K562 (cell line): ENCODE results near the gene UBA7. TPM values are rescaled to one million over a fixed set of nuclear protein-coding genes. Genes with fewer than 3 reads are reported as not detected.
A peak's percentile ranks its signal among the peaks of the same experiment; 100 is the strongest.

Source experiments
- ATAC-seq: fragments of 200-7000 bp; cut with Tn5 transposase; 3 replicates; pipeline ENCODE4 v1.9.1; 2020; ENCODE audit warnings: moderate library complexity
- BruUV-seq: library from RNA; stranded (reverse); fragments of 400-500 nt; replicated peaks from 2 replicates; lab custom pipeline; 2021; lab: Mats Ljungman, UMichigan
- CTCF ChIA-PET: fragments of 300-600 bp; formaldehyde crosslinking; extraction: SDS; loops from one replicate; lab custom pipeline; 2021; ENCODE audit warnings: low intra/inter-chr PET ratio; lab: Yijun Ruan, JAX
- POLR2A ChIA-PET: fragments of 300-600, 350-650 bp; sonication (Branson Sonifier 250); formaldehyde crosslinking; extraction: SDS; loops from one replicate; lab custom pipeline; 2021; ENCODE audit warnings: antibody characterized with exemption, inconsistent platforms; lab: Yijun Ruan, JAX
- DNase-seq, 4 experiments: peaks; one replicate each; pipeline versions ENCODE4 v3.0.0 to v3.0.0-alpha.2; 2011 to 2018; ENCODE audit warnings: low spot score in 3 of 4, mixed read lengths in 3 of 4; ENCODE audit errors: extremely low read depth in 1 of 4
- FAIRE-seq: peaks from 2 replicates; lab custom pipeline; 2011; peaks lifted over from hg19 to GRCh38; lab: Jason Lieb, UNC
- H2AFZ ChIP-seq: 2 replicates; pipeline ENCODE4 v1.6.0; 2011; ENCODE audit warnings: low read depth, low read length, control low read depth, inconsistent platforms
- H3K27ac ChIP-seq: fragments of 200-600 bp; 3 replicates; pipeline ENCODE4 v1.8.0; 2011; ENCODE audit warnings: low read depth, mild to moderate bottlenecking, control low read depth, inconsistent platforms, low read length, moderate library complexity, mixed read lengths; ENCODE audit errors: extremely low read depth
- H3K27me3 ChIP-seq, 2 experiments: fragments of 300-600 bp in 1 of 2; 2 replicates in 1 of 2; 3 replicates in 1 of 2; pipeline versions ENCODE4 v1.6.0 to v1.8.0; 2011; ENCODE audit warnings: inconsistent platforms in 2 of 2, low read length in 2 of 2, mild to moderate bottlenecking in 1 of 2, mixed read lengths in 1 of 2, moderate library complexity in 1 of 2; ENCODE audit not compliant: control insufficient read depth in 2 of 2, insufficient read depth in 2 of 2
- H3K36me3 ChIP-seq: fragments of 300-600 bp; 3 replicates; pipeline ENCODE4 v1.8.0; 2011; ENCODE audit warnings: mild to moderate bottlenecking, low read length, inconsistent platforms; ENCODE audit not compliant: control insufficient read depth, insufficient read depth
- H3K4me1 ChIP-seq, 2 experiments: fragments of 200-600 bp in 1 of 2; replicated peaks in 1 of 2; 2 replicates in 1 of 2; 3 replicates in 1 of 2; pipeline versions ENCODE4 v1.5.1 to v1.8.0; 2011; ENCODE audit warnings: inconsistent platforms in 2 of 2, low read length in 2 of 2, mild to moderate bottlenecking in 1 of 2, mixed read lengths in 1 of 2, moderate library complexity in 1 of 2; ENCODE audit not compliant: control insufficient read depth in 2 of 2, insufficient read depth in 2 of 2
- H3K4me2 ChIP-seq: 2 replicates; pipeline ENCODE4 v1.6.1; 2011; ENCODE audit warnings: low read length, control low read depth, inconsistent platforms, mixed read lengths; ENCODE audit not compliant: insufficient read depth
- H3K4me3 ChIP-seq: fragments of 200-600 bp; sonication (generic), shearing (Covaris generic); 2 replicates; pipeline ENCODE4 v1.5.1; 2016; ENCODE audit warnings: control low read depth, inconsistent platforms
- H3K79me2 ChIP-seq: fragments of 200-600 bp; 3 replicates; pipeline ENCODE4 v1.8.0; 2011; ENCODE audit warnings: low read length, inconsistent platforms; ENCODE audit not compliant: control insufficient read depth, insufficient read depth
- H3K9ac ChIP-seq, 2 experiments: 2 replicates each; pipeline versions ENCODE4 v1.6.0 to v1.6.1; 2011; ENCODE audit warnings: low read depth in 2 of 2, low read length in 2 of 2, control low read depth in 1 of 2, inconsistent platforms in 1 of 2, mild to moderate bottlenecking in 1 of 2, mixed read lengths in 1 of 2; ENCODE audit not compliant: insufficient read depth in 1 of 2
- H3K9me1 ChIP-seq: one replicate; pipeline ENCODE4 v1.6.0; 2011; ENCODE audit warnings: inconsistent platforms, mild to moderate bottlenecking, low read length, moderate library complexity; ENCODE audit not compliant: control insufficient read depth, insufficient read depth
- H3K9me3 ChIP-seq: replicated peaks from 2 replicates; pipeline ENCODE4 v1.5.1; 2011; ENCODE audit warnings: low read depth, low read length, inconsistent platforms; ENCODE audit not compliant: control insufficient read depth, insufficient read depth
- H4K20me1 ChIP-seq: replicated peaks from 2 replicates; pipeline ENCODE4 v1.6.1; 2011; ENCODE audit warnings: low read length, inconsistent platforms, mixed read lengths; ENCODE audit not compliant: control insufficient read depth, insufficient read depth
- CBX8 ChIP-seq: fragments of 200-600 bp; sonication (generic); IDR thresholded peaks from 2 replicates; pipeline ENCODE4 v1.6.1; 2012; ENCODE audit warnings: borderline replicate concordance, mixed run types, low read depth, mild to moderate bottlenecking, moderate library complexity, mixed read lengths, low read length, control low read depth, inconsistent platforms; ENCODE audit not compliant: poor library complexity, severe bottlenecking; ENCODE audit errors: extremely low read depth
- GABPB2 ChIP-seq: fragments of 250-450 bp; sonication (Bioruptor Pico); conservative IDR thresholded peaks from 2 replicates; pipeline ENCODE4 v1.5.1; 2021; ENCODE audit warnings: mild to moderate bottlenecking
- HDAC2 ChIP-seq: fragments of 450-650 bp; IDR thresholded peaks from 2 replicates; pipeline ENCODE4 v1.6.1; 2016; ENCODE audit warnings: mild to moderate bottlenecking
- KLF13 ChIP-seq: fragments of 450-650 bp; IDR thresholded peaks from 2 replicates; pipeline ENCODE4 v1.6.1; 2016; ENCODE audit warnings: missing genetic modification characterization, low read depth, mild to moderate bottlenecking, missing compliant biosample characterization, moderate library complexity, borderline replicate concordance
- MEIS2 ChIP-seq: fragments of 450-650 bp; IDR thresholded peaks from 2 replicates; pipeline ENCODE4 v1.6.1; 2014; ENCODE audit warnings: mild to moderate bottlenecking; ENCODE audit not compliant: partially characterized antibody
- MTA1 ChIP-seq: fragments of 450-650 bp; IDR thresholded peaks from 2 replicates; pipeline ENCODE4 v1.6.1; 2017; ENCODE audit warnings: borderline replicate concordance
- MTA2 ChIP-seq: fragments of 450-650 bp; IDR thresholded peaks from 2 replicates; pipeline ENCODE4 v1.6.1; 2016; ENCODE audit warnings: low read depth
- PRPF4 ChIP-seq: fragments of 200-400 bp; formaldehyde crosslinking; IDR thresholded peaks from one replicate; pipeline ENCODE4 v1.6.1; 2017; ENCODE audit warnings: low read length, low read depth, mild to moderate bottlenecking; ENCODE audit not compliant: insufficient read depth, poor library complexity, severe bottlenecking
- STAT6 ChIP-seq: sonication (generic); formaldehyde crosslinking; IDR thresholded peaks from 2 replicates; pipeline ENCODE4 v1.8.1; 2023; ENCODE audit warnings: mild to moderate bottlenecking, missing genetic modification reagents
- ZBTB17 ChIP-seq: fragments of 450-650 bp; formaldehyde crosslinking; IDR thresholded peaks from 2 replicates; pipeline ENCODE4 v1.4.0; 2020; ENCODE audit warnings: mild to moderate bottlenecking
- ZNF121 ChIP-seq: sonication (generic); formaldehyde crosslinking; conservative IDR thresholded peaks from 2 replicates; pipeline ENCODE4 v1.8.0; 2022; ENCODE audit warnings: missing genetic modification reagents
- WGBS: fragments of 100-300 bp; shearing (Covaris generic); methylation state at CpG from one replicate; pipeline ENCODE4 v1.1.6; 2016; ENCODE audit warnings: low coverage, mixed read lengths; ENCODE audit not compliant: insufficient coverage; ENCODE audit errors: missing lambda C conversion rate; 5-methylcytosine and 5-hydroxymethylcytosine counted together
- in situ Hi-C: fragments of 300-500 bp; cut with MboI; formaldehyde crosslinking; loops from 4 replicates; pipeline ENCODE4 v1.15.0; 2018; ENCODE audit warnings: inconsistent platforms, mixed read lengths
- intact Hi-C: fragments of 100-400 bp; cut with micrococcal nuclease; formaldehyde crosslinking; loops from 2 replicates; pipeline ENCODE4 v1.14.2; 2022
- polyA plus RNA-seq, 8 experiments: library from polyadenylated mRNA; depleted of rRNA in 4 of 8; stranded (reverse) in 5 of 8; unstranded in 3 of 8; fragments of >200 nt; fragmentation: Nextera tagmentation in 2 of 8; fragmentation: Illumina TruSeq in 1 of 8; extraction: Ambion mirVana in 2 of 8; extraction: Trizol in 1 of 8; gene quantifications; 2 replicates each; pipeline versions ENCODE4 v1.2.1 to v1.2.3, GENCODE V29; 2011 to 2014; ENCODE audit warnings: inconsistent platforms in 1 of 8, missing spikeins in 1 of 8
- total RNA-seq, 7 experiments: library from RNA; depleted of rRNA in 6 of 7; stranded (reverse); fragments of >200 nt in 6 of 7; fragmentation: Illumina TruSeq in 2 of 7; extraction: Trizol in 2 of 7; gene quantifications; 2 replicates each; pipeline versions ENCODE4 v1.2.1 to v1.2.3, GENCODE V29; 2011 to 2021; ENCODE audit warnings: low replicate concordance in 1 of 7

UBA7 gene
- total and polyA plus RNA-seq, 9 of the 15 experiments (the other 6 are each of a cell fraction or from before 2014, with no cell fraction given): 0.17 to 3.3 (median 2.0) TPM

GRCh38 chr3:49763981-49764380 lies 49.8 kb downstream of the UBA7 start:
- DNase-seq (no peak), FAIRE-seq (no peak), ATAC-seq (no peak)
- ChIA-PET POLR2A (no interaction called here), CTCF (no interaction called here)
- in situ Hi-C loops: no loop called here
- no peak overlapping the region for H3K27ac ChIP-seq
- H4K20me1 ChIP-seq: no peaks in the 10 kb centered on the region
- BruUV-seq: no TSS peak
- H3K79me2 ChIP-seq: peaks cover 59% of the 10 kb centered on the region
- H3K27me3 ChIP-seq: no peaks in the 10 kb centered on the region
- 0 out of 3 replicates have a peak, but pooled peaks cover 7% of the 10 kb centered on the region for H3K36me3 ChIP-seq
- H2AFZ ChIP-seq: no peak overlapping the region
- H3K4me1 ChIP-seq: no peaks in the 10 kb centered on the region; a peak in 1 of 5 replicates
- intact Hi-C loops: no loop called here
- no peak overlapping the region for H3K4me3 ChIP-seq
- H3K4me2 ChIP-seq: no peak overlapping the region
- 98% methylated on average over 4 of the region's 4 CpGs for WGBS
- no peak overlapping the region for H3K9ac ChIP-seq
- H3K9me1 ChIP-seq: peaks cover 2% of the 10 kb centered on the region
- H3K9me3 ChIP-seq: no peaks in the 10 kb centered on the region
- TF ChIP-seq PRPF4 (no peak), ZNF121 (peak; percentile 70)

GRCh38 chr3:49761661-49762060 lies 52.1 kb downstream of the UBA7 start:
- H3K4me3 ChIP-seq: no peak overlapping the region
- no peak overlapping the region for H2AFZ ChIP-seq
- POLR2A ChIA-PET: no interaction called here
- BruUV-seq: no TSS peak
- CTCF ChIA-PET: no interaction called here
- in situ Hi-C loops: no loop called here
- 79% methylated on average over 3 of the region's 3 CpGs for WGBS
- H3K4me2 ChIP-seq: no peak overlapping the region
- ATAC-seq (no peak), DNase-seq (no peak)
- H3K27ac ChIP-seq: no peak overlapping the region
- no peak overlapping the region for H3K9ac ChIP-seq
- intact Hi-C loops: no loop called here
- 0 out of 2 replicates have a peak, but pooled peaks cover 6% of the 10 kb centered on the region for H4K20me1 ChIP-seq
- H3K36me3 ChIP-seq: 0 out of 3 replicates have a peak, but pooled peaks cover 7% of the 10 kb centered on the region
- H3K27me3 ChIP-seq: no peaks in the 10 kb centered on the region
- no peaks in the 10 kb centered on the region for H3K9me3 ChIP-seq
- no peaks in the 10 kb centered on the region; a peak in 2 of 5 replicates for H3K4me1 ChIP-seq
- no peak for TF ChIP-seq ZBTB17 (CRISPR knock-in tag)
- no peak for TF ChIP-seq STAT6 (CRISPR knock-in tag)
- no peak for TF ChIP-seq MTA1
- no peak for TF ChIP-seq MEIS2
- no peak for TF ChIP-seq GABPB2 (CRISPR knock-in tag)
- no peak for TF ChIP-seq HDAC2
- TF ChIP-seq MTA2: no peak
- no peak for TF ChIP-seq CBX8
- TF ChIP-seq KLF13 (tag): no peak
- TF ChIP-seq, all 486 proteins: peak for 0
- FAIRE-seq: no peak
- Histone ChIP-seq H3K79me2 (peaks cover 62% of the 10 kb centered on the region), H3K9me1 (peaks cover 2% of the 10 kb centered on the region)
